Upper lobe of left lung (tissue), 6 donors: ENCODE results near the gene RACK1. TPM values are rescaled to one million over a fixed set of nuclear protein-coding genes. Genes with fewer than 3 reads are reported as not detected.
"Not testable (repeated sequence)": the region's sequence is repeated elsewhere in the genome, so short reads cannot be mapped to it uniquely, and the experiment has no call there.

ENCODE experiments used
- ATAC-seq, 2 donors: fragments of 200-7000 bp; cut with Tn5 transposase; one replicate each; pipeline ENCODE4 v1.9.1; 2022; ENCODE audit warnings: mild to moderate bottlenecking in 2 of 2, moderate library complexity in 2 of 2; ENCODE audit not compliant: low FRiP score in 2 of 2
- DNase-seq, 2 donors: peaks; one replicate each; pipeline ENCODE4 v3.0.0-alpha.2; 2019 to 2020
- H3K27ac ChIP-seq, 4 donors: fragments of 200-600 bp; sonication (generic); one replicate each; pipeline ENCODE4 v1.5.1; 2016 to 2019
- H3K27me3 ChIP-seq, 4 donors: fragments of 200-600 bp; sonication (generic); one replicate each; pipeline ENCODE4 v1.5.1; 2017 to 2019
- H3K36me3 ChIP-seq, 4 donors: fragments of 200-600 bp; sonication (generic); one replicate each; pipeline ENCODE4 v1.5.1; 2016 to 2019
- H3K4me1 ChIP-seq, 4 donors: fragments of 200-600 bp; sonication (generic); one replicate each; pipeline ENCODE4 v1.5.1; 2018 to 2019
- H3K4me3 ChIP-seq, 4 donors: fragments of 200-600 bp; sonication (generic); one replicate each; pipeline ENCODE4 v1.5.1; 2017 to 2019; ENCODE audit warnings: mild to moderate bottlenecking in 2 of 4, moderate library complexity in 1 of 4
- H3K9me3 ChIP-seq, 4 donors: fragments of 200-600 bp; sonication (generic); one replicate each; pipeline ENCODE4 v1.5.1; 2018 to 2019
- CTCF ChIP-seq, 6 experiments: fragments of 450-650 bp in 4 of 6; fragments of 200-600 bp in 2 of 6; sonication (generic) in 2 of 6; IDR thresholded peaks; one replicate each; pipeline ENCODE4 v1.5.1; 2016 to 2019; ENCODE audit warnings: antibody characterized with exemption in 6 of 6
- EP300 ChIP-seq, 4 donors: sonication (generic); formaldehyde crosslinking; IDR thresholded peaks; one replicate each; pipeline ENCODE4 v1.5.1; 2017; ENCODE audit warnings: antibody characterized with exemption in 4 of 4, control low read depth in 2 of 4
- POLR2A ChIP-seq, 4 donors: fragments of 450-650 bp; IDR thresholded peaks; one replicate each; pipeline ENCODE4 v1.5.1; 2016 to 2017; ENCODE audit warnings: antibody characterized with exemption in 4 of 4, mild to moderate bottlenecking in 2 of 4
- POLR2AphosphoS5 ChIP-seq, 2 donors: sonication (generic); formaldehyde crosslinking; IDR thresholded peaks; one replicate each; pipeline ENCODE4 v1.5.1; 2017; ENCODE audit warnings: antibody characterized with exemption in 2 of 2
- WGBS, 2 donors: methylation state at CpG; one replicate each; pipeline ENCODE4 v1.1.5; 2017 to 2018; 5-methylcytosine and 5-hydroxymethylcytosine counted together
- total RNA-seq, 6 donors: library from RNA; depleted of rRNA in 4 of 6; stranded (reverse); fragments of >200 nt in 4 of 6; gene quantifications; one replicate each; pipeline versions ENCODE4 v1.1.0 to v1.2.1, GENCODE V29; 2016 to 2021
- donor health status: DM: no; HTN: no; CAD: no; lungs with moderate emphysema.
- donor health status: DM: no; HTN: yes; CAD: no; lungs with severe emphysema.

Gene RACK1
- total RNA-seq, 6 donors from 2014 or later, result 801 to 1,863 (median 1,196) TPM

- Histone ChIP-seq H3K27me3 (no peaks in the 10 kb centered on the region), H3K36me3 (no peaks in the 10 kb centered on the region), H3K27ac (no peak overlapping the region), H3K4me1 (peaks cover 5 to 17% (median 10%) of the 10 kb centered on the region in 4 donors), H3K4me3 (no peak overlapping the region), H3K9me3 (no peaks in the 10 kb centered on the region)
- TF ChIP-seq POLR2AphosphoS5 (IDR thresholded peaks at IDR 0.05) (no peak), EP300 (IDR thresholded peaks at IDR 0.05) (no peak), POLR2A (IDR thresholded peaks at IDR 0.05) (no peak), CTCF (IDR thresholded peaks at IDR 0.05) (no peak)
- ATAC-seq (no peak), DNase-seq (no peak)
- 55 to 61% methylated on average over 7 of the region's 7 CpGs for WGBS, 2 donors
These were observed 32.5 kb downstream of the RACK1 start for GRCh38 chr5:181211208-181211607.

GRCh38 chr5:181210698-181211097, 33.0 kb downstream of the RACK1 start:
- H3K27ac ChIP-seq, ATAC-seq, H3K9me3 ChIP-seq, H3K27me3 ChIP-seq, DNase-seq, H3K36me3 ChIP-seq, H3K4me3 ChIP-seq: not testable (repeated sequence)
- H3K4me1 ChIP-seq, result peaks cover 10 to 18% (median 12%) of the 10 kb centered on the region in 4 donors
- 83 to 88% methylated on average over 17 of the region's 17 CpGs for WGBS, 2 donors

- H3K9me3 ChIP-seq, H3K27me3 ChIP-seq, ATAC-seq, H3K4me3 ChIP-seq, H3K27ac ChIP-seq, DNase-seq, H3K36me3 ChIP-seq: not testable (repeated sequence)
- 69 to 87% methylated on average over 11 of the region's 11 CpGs for WGBS, 2 donors
- H3K4me1 ChIP-seq, result peaks cover 15 to 23% (median 17%) of the 10 kb centered on the region in 4 donors
These were observed 33.6 kb downstream of the RACK1 start for GRCh38 chr5:181210148-181210547.

GRCh38 chr5:181209006-181209405, 34.7 kb downstream of the RACK1 start:
- not testable (repeated sequence) for ATAC-seq, H3K36me3 ChIP-seq, H3K4me3 ChIP-seq, DNase-seq, H3K27ac ChIP-seq, H3K9me3 ChIP-seq, H3K27me3 ChIP-seq
- WGBS, 2 donors, result 85 to 90% methylated on average over 24 of the region's 24 CpGs
- peaks cover 21 to 35% (median 28%) of the 10 kb centered on the region in 4 donors for H3K4me1 ChIP-seq

- Histone ChIP-seq H3K9me3 (no peaks in the 10 kb centered on the region), H3K27ac (peak overlapping the region in 2 of 4 donors; percentile 78 to 83), H3K4me1 (peaks cover 26 to 44% (median 37%) of the 10 kb centered on the region in 4 donors), H3K27me3 (peaks cover 0 to 9% (median 2%) of the 10 kb centered on the region in 4 donors), H3K4me3 (no peak overlapping the region), H3K36me3 (no peaks in the 10 kb centered on the region)
- DNase-seq (no peak), ATAC-seq (no peak)
- 43 to 52% methylated on average over 3 of the region's 3 CpGs for WGBS, 2 donors
- TF ChIP-seq CTCF (IDR thresholded peaks at IDR 0.05) (no peak), POLR2A (IDR thresholded peaks at IDR 0.05) (no peak), EP300 (IDR thresholded peaks at IDR 0.05) (no peak), POLR2AphosphoS5 (IDR thresholded peaks at IDR 0.05) (no peak)
These were observed 35.8 kb downstream of the RACK1 start for GRCh38 chr5:181207960-181208253.

- DNase-seq, result peak in 1 of 2 donors; percentile 77
- WGBS, 2 donors, result 1% methylated on average over 30 to 36 of the region's 36 CpGs
- Histone ChIP-seq H3K4me1 (peaks cover 26 to 44% (median 38%) of the 10 kb centered on the region in 4 donors), H3K27me3 (peaks cover 0 to 9% (median 2%) of the 10 kb centered on the region in 4 donors), H3K9me3 (no peaks in the 10 kb centered on the region), H3K4me3 (peak overlapping the region; percentile 34 to 79 (median 70)), H3K27ac (peak overlapping the region; percentile 71 to 83 (median 76)), H3K36me3 (no peaks in the 10 kb centered on the region)
- peak; percentile 60 to 70 for ATAC-seq
- TF ChIP-seq POLR2AphosphoS5 (IDR thresholded peaks at IDR 0.05), result peak in 1 of 2 donors; percentile 22
- TF ChIP-seq CTCF (IDR thresholded peaks at IDR 0.05), result no peak
These were observed 36.3 kb downstream of the RACK1 start for GRCh38 chr5:181207214-181207959.
